ENCODE measurements around the gene SON.
"Not testable (repeated sequence)": the region's sequence is repeated elsewhere in the genome, so short reads cannot be mapped to it uniquely, and the experiment has no call there.

Gene SON

GRCh38 chr21:33542640-33543504 is at the start of gene SON:
SON (plus strand) TSS chr21:33543038; CDS start chr21:33543093, 55 bp downstream.
- peak; percentile 86 for DNase-seq (ENCODE audit: extremely low spot score, insufficient read length, low read depth)
- peak; percentile 99 for FAIRE-seq

DNA sequence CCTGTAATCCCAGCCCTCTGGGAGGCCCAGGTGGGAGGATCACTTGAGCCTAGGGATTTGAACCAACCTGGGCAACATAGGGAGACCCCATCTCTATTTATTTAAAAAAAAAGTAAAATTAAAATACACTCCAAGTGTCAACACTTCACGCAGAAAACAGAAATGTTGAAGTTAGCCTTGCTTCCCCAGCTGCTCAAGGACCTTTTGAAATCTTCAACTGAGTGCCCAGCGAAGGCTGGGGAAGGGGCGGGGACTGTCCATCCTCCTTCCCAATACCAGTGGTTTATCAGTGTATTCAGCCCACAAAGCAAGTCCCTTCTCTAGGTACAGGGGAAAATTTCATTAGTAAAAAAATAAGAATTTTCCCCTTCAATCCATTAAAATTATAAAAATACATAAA is 49.1 kb upstream of the SON start:
- FAIRE-seq, result no peak
- DNase-seq (ENCODE audit: extremely low spot score, insufficient read length, low read depth), result no peak

- FAIRE-seq (no peak), DNase-seq (ENCODE audit: extremely low spot score, insufficient read length, low read depth) (no peak)
These were observed 47.1 kb upstream of the SON start for GRCh38 chr21:33495743-33496142.

DNA sequence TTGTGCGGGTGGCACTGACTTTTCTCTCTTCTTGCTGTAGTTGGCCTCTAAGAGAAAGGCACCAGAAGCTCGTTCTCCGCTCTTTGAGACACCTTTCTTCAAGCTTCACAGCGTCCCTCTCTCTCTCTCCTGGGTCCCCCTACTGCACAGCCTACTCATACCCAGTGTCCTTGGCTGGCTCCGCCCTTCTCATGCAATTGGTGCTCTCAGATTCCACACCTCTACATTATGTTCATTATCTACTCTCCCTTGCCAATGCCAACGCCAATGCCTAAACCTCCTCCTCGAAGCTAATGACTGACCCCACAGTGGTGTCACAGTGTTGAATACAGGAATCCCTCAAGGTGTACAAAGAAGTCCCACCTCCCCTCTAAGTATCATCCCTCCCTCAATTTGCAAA is 46.5 kb upstream of the SON start:
- no peak for DNase-seq (ENCODE audit: extremely low spot score, insufficient read length, low read depth)
- FAIRE-seq, result no peak

DNA sequence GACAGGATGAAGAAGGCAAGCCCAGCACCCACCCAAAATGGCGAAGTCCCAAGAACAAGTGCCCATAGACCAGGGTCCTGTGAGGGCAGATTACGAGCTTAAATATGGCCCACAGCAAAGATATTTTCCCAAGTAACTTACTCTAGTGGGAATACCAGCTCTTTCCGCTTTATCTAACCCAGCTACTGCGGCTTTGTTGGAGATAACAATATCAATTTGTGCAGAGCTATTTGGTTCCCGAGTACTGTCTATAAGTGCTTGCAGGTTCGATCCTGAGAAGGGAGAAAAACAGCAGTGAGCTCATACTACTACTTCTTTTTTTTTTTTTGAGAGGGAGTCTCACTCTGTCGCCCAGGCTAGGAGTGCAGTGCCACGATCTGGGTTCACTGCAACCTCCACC is 37.0 kb upstream of the SON start:
- DNase-seq (ENCODE audit: extremely low spot score, insufficient read length, low read depth) (no peak), FAIRE-seq (no peak)

- FAIRE-seq; DNase-seq (ENCODE audit: extremely low spot score, insufficient read length, low read depth): not testable (repeated sequence)
These were observed 35.8 kb upstream of the SON start for GRCh38 chr21:33507003-33507402.

DNA sequence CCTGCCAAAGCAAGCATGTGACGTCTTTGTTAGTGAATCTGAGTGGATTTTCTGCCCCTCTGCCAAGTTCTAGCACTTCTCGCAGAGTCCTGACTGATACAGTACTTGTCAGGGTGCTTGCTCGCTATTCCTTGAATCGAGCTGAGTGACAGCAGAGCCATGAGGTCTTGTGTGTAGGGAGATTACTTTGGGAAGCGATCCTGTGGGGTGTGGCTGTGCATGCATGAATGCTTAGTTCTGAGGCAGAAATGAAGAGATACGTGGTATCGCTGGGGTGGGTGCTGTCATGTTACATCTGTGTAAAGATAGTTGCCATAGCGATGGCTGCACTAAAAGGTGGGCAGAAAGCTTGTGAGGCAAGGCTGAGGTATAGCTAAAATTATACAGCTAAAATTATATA is 32.0 kb upstream of the SON start:
- DNase-seq (ENCODE audit: extremely low spot score, insufficient read length, low read depth), result no peak
- FAIRE-seq, result no peak

- no peak for DNase-seq (ENCODE audit: extremely low spot score, insufficient read length, low read depth)
- FAIRE-seq, result no peak
These were observed 31.2 kb upstream of the SON start for GRCh38 chr21:33511639-33512038.

GRCh38 chr21:33512481-33512880 is 30.4 kb upstream of the SON start:
- DNase-seq (ENCODE audit: extremely low spot score, insufficient read length, low read depth), result no peak
- FAIRE-seq, result no peak

- no peak for DNase-seq (ENCODE audit: extremely low spot score, insufficient read length, low read depth)
- FAIRE-seq, result no peak
These were observed 28.6 kb upstream of the SON start for GRCh38 chr21:33514229-33514628.

DNA sequence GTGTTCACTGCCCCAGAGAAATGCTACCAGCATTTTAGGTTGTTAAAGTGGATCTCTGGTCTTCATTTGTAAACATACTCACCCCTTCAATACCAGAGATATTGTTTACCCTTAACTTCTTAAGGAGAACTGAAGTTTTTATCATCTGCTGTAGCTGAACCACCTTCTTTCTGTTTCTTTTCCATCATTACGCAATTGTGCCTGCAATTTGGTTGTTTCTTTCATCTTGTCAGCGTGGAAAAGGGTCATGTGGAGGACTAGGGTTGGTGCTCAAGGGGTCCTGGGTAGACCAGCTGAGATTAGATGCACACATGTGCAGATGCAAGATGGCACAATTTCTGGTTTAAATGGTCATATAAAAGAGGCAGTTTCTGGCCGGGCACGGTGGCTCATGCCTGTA is 23.9 kb upstream of the SON start:
- FAIRE-seq (no peak), DNase-seq (ENCODE audit: extremely low spot score, insufficient read length, low read depth) (no peak)

DNA sequence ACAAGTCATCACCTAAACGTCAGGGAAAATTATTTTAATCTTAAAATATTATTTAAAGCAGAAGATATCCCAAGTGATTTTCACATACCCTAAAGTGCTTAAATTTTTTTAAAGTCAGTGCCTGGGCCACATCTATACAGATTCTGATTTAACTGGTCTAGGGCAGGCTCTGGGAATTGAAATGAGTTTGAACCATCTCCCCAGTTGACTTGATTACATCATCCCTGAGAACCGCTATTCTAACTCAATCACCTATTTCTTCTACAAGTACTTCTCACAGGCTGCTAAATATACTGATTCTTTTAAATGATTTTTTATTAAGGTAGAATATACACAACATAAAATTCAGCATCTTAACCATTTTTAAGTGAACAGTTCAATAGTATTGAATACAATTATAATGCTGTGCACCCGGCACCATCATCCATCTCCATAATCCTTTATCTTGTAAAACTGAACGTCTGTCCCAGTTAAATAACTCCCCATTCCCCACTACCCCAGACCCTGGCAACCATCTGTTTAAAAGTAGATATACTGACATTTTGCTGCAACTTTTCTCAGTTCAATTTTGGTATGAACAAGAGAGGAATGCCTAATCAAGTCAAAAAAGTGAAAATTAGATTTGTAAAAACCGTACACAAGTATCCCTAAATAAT is 20.4 kb upstream of the SON start:
- FAIRE-seq, result no peak
- DNase-seq (ENCODE audit: extremely low spot score, insufficient read length, low read depth), result no peak

- FAIRE-seq (no peak), DNase-seq (ENCODE audit: extremely low spot score, insufficient read length, low read depth) (no peak)
These were observed 19.9 kb upstream of the SON start for GRCh38 chr21:33522953-33523349.

DNA sequence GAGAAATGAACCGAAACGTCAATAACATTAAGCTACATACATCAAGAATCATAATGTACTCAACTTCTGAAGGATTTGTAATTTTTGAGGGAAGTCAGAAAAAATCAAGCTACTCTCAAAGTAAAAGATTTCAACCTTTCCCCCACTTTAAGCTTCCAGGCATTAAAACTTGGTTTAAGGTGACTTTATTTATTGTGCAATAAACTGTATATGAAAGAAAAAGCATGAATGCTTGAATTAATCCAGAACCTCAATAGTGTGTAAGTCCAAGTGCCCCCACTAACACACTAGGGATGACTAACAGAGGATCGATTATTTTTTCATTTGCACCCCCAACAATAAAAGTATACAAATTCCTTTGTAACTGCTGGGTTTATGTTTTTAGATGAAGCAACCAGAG is 11.8 kb upstream of the SON start:
- DNase-seq (ENCODE audit: extremely low spot score, insufficient read length, low read depth), result no peak
- FAIRE-seq, result no peak

GRCh38 chr21:33537212-33537611 is 5.6 kb upstream of the SON start:
- FAIRE-seq (no peak), DNase-seq (ENCODE audit: extremely low spot score, insufficient read length, low read depth) (no peak)

DNA sequence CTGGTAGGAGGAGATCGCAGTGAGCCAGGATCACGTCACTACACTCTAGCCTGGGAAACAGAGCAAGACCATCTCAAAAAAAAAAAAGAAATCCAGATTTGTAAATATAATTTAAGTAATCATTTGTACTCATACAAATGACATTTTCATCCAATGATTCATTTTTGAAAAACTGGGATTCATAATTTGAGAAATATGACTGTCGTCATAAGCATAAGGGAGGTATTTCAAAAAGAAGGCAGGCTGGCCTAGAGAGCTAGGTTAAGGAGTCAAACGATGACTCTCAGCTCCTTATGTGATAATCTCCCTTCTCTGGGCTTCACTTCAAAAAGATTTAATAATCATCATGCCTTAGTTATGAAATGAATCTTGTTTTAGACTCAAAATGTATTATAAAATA is 3.2 kb upstream of the SON start:
- FAIRE-seq, result no peak
- DNase-seq (ENCODE audit: extremely low spot score, insufficient read length, low read depth), result no peak

DNA sequence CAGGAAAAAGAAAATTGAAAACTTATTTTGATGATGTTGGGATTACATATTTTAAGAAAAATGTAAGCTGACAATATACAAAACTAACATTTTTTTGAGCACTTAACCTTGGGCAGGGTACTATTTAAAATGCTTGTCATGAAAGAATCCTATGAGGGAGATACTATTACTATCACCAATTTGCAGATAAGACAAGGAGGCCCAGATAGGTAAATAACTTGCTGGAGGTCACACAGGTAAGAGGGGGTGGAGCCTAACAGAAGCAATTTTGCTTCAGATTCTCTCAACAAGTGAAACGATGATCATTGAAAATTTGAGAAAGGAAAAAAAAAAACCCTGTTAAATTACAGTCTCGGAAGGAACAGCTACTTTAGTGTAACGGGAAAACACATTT is 2.1 kb upstream of the SON start:
- DNase-seq (ENCODE audit: extremely low spot score, insufficient read length, low read depth) (no peak), FAIRE-seq (no peak)

- DNase-seq (ENCODE audit: extremely low spot score, insufficient read length, low read depth) (no peak), FAIRE-seq (no peak)
These were observed 1.6 kb upstream of the SON start for GRCh38 chr21:33541105-33541711.

- peak; percentile 67 for DNase-seq (ENCODE audit: extremely low spot score, insufficient read length, low read depth)
- peak; percentile 78 for FAIRE-seq
These were observed 840 bp upstream of the SON start, which contains the start of gene GART for GRCh38 chr21:33541756-33542639. GART (minus strand) TSS chr21:33542117; CDS start chr21:33539315, 2,802 bp downstream.

DNA sequence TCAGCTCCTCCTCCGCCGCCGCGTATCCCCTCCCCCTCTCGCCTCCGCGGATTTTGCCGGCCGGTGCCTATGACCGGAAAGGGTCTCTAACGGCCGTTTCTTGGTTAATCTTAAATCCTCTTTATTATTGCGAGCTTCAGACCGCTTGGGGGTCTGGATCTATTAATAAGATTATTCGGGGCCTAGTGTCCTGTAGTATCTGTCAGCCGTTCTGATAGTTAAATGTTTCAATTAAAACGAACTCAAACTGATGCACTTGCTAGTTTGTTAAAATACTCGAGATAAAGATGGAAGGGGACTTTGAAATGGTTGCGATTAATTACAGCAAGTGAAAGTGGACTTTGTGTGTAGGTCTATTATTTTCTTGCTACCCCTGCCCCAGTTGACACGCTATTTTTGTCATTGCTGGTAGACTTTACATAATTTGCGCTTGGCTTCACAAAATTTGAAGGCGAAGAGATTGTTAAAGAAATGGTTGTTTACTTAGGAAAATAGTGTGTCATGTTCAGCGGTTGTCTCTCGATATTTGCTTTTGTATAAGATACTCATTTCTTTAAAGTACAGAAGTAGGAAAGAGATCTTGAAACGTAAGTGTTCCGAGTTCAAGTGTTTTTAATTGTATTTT is 779 bp downstream of the SON start:
- DNase-seq (ENCODE audit: extremely low spot score, insufficient read length, low read depth), result no peak
- FAIRE-seq, result peak; percentile 53

Measured in GM18507 (cell line).